ENCODE data around the gene PDE6H. TPM values are rescaled to one million over a fixed set of nuclear protein-coding genes. Genes with fewer than 3 reads are reported as not detected.

Gene PDE6H
- total and polyA plus RNA-seq, 4 donors = not detected

DNA sequence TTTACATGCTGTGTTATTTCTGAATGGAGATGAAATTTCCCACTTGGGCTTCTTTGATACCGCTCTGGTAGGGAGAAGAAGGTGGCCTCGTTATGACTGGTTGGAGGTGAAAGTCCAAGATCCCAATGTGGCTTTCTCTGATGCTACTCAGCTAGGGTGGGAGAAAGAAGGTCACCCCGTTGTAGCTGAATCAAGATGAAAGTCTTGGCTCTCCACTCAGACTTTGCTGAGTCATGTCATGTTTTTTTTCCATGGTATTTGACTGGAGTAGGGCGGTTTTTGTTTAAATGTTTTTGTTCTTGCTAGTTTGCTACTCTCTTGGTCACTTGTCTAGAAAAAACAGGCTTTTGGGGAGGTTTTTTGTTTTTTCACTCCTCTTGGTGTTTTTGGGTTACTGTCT is 2.4 kb upstream of the PDE6H start:
- no peak overlapping the region for H3K27ac ChIP-seq (ENCODE audit: low read depth in 1 of 2, low read length in 2 of 2)
- H3K4me3 ChIP-seq (ENCODE audit: low read depth in 1 of 3, low read length in 3 of 3) = no peak overlapping the region
- no peaks in the 10 kb centered on the region for H3K36me3 ChIP-seq (ENCODE audit: control insufficient read depth in 4 of 4, insufficient read depth in 3 of 4, low read depth in 1 of 4, low read length in 3 of 4)
- no peak overlapping the region for H3K9ac ChIP-seq (ENCODE audit: low read depth in 1 of 2, low read length in 2 of 2)
- no peaks in the 10 kb centered on the region for H3K9me3 ChIP-seq (ENCODE audit: control insufficient read depth in 4 of 4, low read length in 3 of 4)
- WGBS = 74% methylated on average over 4 of the region's 4 CpGs
- DNase-seq (ENCODE audit: low spot score) = no peak
- no peak for TF ChIP-seq NR2F2 (IDR thresholded peaks at IDR 0.05)
- no peak for TF ChIP-seq JUND (IDR thresholded peaks at IDR 0.05)
- no peak for TF ChIP-seq SP1 (IDR thresholded peaks at IDR 0.05)
- no peak for TF ChIP-seq YY1 (IDR thresholded peaks at IDR 0.05)
- no peak for TF ChIP-seq FOXA1 (IDR thresholded peaks at IDR 0.05)
- no peak for TF ChIP-seq RAD21 (IDR thresholded peaks at IDR 0.05)
- TF ChIP-seq EGR1 (IDR thresholded peaks at IDR 0.05; ENCODE audit: low read depth in 2 of 2) = no peak
- TF ChIP-seq TAF1 (conservative IDR thresholded peaks at IDR 0.05) = no peak
- TF ChIP-seq HNF4G (IDR thresholded peaks at IDR 0.05) = no peak
- TF ChIP-seq, protein P1, sequence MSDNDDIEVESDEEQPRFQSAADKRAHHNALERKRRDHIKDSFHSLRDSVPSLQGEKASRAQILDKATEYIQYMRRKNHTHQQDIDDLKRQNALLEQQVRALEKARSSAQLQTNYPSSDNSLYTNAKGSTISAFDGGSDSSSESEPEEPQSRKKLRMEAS (IDR thresholded peaks at IDR 0.05) = no peak
- TF ChIP-seq, protein P2, sequence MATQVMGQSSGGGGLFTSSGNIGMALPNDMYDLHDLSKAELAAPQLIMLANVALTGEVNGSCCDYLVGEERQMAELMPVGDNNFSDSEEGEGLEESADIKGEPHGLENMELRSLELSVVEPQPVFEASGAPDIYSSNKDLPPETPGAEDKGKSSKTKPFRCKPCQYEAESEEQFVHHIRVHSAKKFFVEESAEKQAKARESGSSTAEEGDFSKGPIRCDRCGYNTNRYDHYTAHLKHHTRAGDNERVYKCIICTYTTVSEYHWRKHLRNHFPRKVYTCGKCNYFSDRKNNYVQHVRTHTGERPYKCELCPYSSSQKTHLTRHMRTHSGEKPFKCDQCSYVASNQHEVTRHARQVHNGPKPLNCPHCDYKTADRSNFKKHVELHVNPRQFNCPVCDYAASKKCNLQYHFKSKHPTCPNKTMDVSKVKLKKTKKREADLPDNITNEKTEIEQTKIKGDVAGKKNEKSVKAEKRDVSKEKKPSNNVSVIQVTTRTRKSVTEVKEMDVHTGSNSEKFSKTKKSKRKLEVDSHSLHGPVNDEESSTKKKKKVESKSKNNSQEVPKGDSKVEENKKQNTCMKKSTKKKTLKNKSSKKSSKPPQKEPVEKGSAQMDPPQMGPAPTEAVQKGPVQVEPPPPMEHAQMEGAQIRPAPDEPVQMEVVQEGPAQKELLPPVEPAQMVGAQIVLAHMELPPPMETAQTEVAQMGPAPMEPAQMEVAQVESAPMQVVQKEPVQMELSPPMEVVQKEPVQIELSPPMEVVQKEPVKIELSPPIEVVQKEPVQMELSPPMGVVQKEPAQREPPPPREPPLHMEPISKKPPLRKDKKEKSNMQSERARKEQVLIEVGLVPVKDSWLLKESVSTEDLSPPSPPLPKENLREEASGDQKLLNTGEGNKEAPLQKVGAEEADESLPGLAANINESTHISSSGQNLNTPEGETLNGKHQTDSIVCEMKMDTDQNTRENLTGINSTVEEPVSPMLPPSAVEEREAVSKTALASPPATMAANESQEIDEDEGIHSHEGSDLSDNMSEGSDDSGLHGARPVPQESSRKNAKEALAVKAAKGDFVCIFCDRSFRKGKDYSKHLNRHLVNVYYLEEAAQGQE (IDR thresholded peaks at IDR 0.05) = no peak
- TF ChIP-seq FOXA2 (IDR thresholded peaks at IDR 0.05) = no peak
- no peak for TF ChIP-seq RXRA (IDR thresholded peaks at IDR 0.05)
- TF ChIP-seq, protein P3, sequence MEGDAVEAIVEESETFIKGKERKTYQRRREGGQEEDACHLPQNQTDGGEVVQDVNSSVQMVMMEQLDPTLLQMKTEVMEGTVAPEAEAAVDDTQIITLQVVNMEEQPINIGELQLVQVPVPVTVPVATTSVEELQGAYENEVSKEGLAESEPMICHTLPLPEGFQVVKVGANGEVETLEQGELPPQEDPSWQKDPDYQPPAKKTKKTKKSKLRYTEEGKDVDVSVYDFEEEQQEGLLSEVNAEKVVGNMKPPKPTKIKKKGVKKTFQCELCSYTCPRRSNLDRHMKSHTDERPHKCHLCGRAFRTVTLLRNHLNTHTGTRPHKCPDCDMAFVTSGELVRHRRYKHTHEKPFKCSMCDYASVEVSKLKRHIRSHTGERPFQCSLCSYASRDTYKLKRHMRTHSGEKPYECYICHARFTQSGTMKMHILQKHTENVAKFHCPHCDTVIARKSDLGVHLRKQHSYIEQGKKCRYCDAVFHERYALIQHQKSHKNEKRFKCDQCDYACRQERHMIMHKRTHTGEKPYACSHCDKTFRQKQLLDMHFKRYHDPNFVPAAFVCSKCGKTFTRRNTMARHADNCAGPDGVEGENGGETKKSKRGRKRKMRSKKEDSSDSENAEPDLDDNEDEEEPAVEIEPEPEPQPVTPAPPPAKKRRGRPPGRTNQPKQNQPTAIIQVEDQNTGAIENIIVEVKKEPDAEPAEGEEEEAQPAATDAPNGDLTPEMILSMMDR (IDR thresholded peaks at IDR 0.05; ENCODE audit: low read depth, low read length, missing input control) = no peak
- no peaks in the 10 kb centered on the region for H3K27me3 ChIP-seq (ENCODE audit: control insufficient read depth in 4 of 4, insufficient read depth in 4 of 4, low read length in 3 of 4)
- H3K4me1 ChIP-seq (ENCODE audit: control insufficient read depth in 4 of 4, insufficient read depth in 4 of 4, low read length in 3 of 4) = no peaks in the 10 kb centered on the region

DNA sequence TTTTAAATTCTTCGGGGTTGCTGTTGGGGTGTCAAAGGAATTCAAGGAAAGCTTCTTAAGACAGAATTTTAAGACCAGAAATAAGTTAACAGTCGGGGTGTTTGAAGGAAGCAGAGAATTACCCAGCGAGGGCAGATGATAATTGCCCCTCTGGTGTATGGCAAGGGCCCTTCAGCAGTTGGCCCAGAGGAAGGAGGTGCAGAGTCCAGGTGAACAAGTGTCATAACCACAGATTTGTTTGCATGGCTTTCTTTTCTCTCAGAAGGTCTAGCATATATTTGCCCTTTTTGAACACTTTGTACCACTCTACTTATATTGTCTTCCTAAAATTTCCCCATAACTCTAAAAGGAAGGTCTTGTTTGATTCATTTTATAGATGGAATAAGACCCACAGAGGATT is 1.8 kb downstream of the PDE6H start:
- no peak for DNase-seq (ENCODE audit: low spot score)
- no peak overlapping the region for H3K4me3 ChIP-seq (ENCODE audit: low read depth in 1 of 3, low read length in 3 of 3)
- H3K4me1 ChIP-seq (ENCODE audit: control insufficient read depth in 4 of 4, insufficient read depth in 4 of 4, low read length in 3 of 4) = no peaks in the 10 kb centered on the region
- no peaks in the 10 kb centered on the region for H3K27me3 ChIP-seq (ENCODE audit: control insufficient read depth in 4 of 4, insufficient read depth in 4 of 4, low read length in 3 of 4)
- WGBS = 87% methylated on average over 3 of the region's 3 CpGs
- no peak overlapping the region for H3K27ac ChIP-seq (ENCODE audit: low read depth in 1 of 2, low read length in 2 of 2)
- no peak overlapping the region for H3K9ac ChIP-seq (ENCODE audit: low read depth in 1 of 2, low read length in 2 of 2)
- no peaks in the 10 kb centered on the region for H3K36me3 ChIP-seq (ENCODE audit: control insufficient read depth in 4 of 4, insufficient read depth in 3 of 4, low read depth in 1 of 4, low read length in 3 of 4)
- H3K9me3 ChIP-seq (ENCODE audit: control insufficient read depth in 4 of 4, low read length in 3 of 4) = no peaks in the 10 kb centered on the region
- TF ChIP-seq, protein P2 (IDR thresholded peaks at IDR 0.05) = no peak
- no peak for TF ChIP-seq EGR1 (IDR thresholded peaks at IDR 0.05; ENCODE audit: low read depth in 2 of 2)
- TF ChIP-seq RAD21 (IDR thresholded peaks at IDR 0.05) = no peak
- no peak for TF ChIP-seq SP1 (IDR thresholded peaks at IDR 0.05)
- TF ChIP-seq, protein P4, sequence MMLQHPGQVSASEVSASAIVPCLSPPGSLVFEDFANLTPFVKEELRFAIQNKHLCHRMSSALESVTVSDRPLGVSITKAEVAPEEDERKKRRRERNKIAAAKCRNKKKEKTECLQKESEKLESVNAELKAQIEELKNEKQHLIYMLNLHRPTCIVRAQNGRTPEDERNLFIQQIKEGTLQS (IDR thresholded peaks at IDR 0.05) = no peak
- TF ChIP-seq HNF4A (conservative IDR thresholded peaks at IDR 0.05) = no peak
- TF ChIP-seq YY1 (IDR thresholded peaks at IDR 0.05) = no peak
- TF ChIP-seq HNF4G (IDR thresholded peaks at IDR 0.05) = no peak
- TF ChIP-seq, protein P3 (IDR thresholded peaks at IDR 0.05; ENCODE audit: low read depth, low read length, missing input control) = no peak
- TF ChIP-seq RXRA (IDR thresholded peaks at IDR 0.05) = no peak
- TF ChIP-seq FOXA1 (IDR thresholded peaks at IDR 0.05) = no peak
- TF ChIP-seq, protein P5, sequence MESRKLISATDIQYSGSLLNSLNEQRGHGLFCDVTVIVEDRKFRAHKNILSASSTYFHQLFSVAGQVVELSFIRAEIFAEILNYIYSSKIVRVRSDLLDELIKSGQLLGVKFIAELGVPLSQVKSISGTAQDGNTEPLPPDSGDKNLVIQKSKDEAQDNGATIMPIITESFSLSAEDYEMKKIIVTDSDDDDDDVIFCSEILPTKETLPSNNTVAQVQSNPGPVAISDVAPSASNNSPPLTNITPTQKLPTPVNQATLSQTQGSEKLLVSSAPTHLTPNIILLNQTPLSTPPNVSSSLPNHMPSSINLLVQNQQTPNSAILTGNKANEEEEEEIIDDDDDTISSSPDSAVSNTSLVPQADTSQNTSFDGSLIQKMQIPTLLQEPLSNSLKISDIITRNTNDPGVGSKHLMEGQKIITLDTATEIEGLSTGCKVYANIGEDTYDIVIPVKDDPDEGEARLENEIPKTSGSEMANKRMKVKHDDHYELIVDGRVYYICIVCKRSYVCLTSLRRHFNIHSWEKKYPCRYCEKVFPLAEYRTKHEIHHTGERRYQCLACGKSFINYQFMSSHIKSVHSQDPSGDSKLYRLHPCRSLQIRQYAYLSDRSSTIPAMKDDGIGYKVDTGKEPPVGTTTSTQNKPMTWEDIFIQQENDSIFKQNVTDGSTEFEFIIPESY (IDR thresholded peaks at IDR 0.05) = no peak
- TF ChIP-seq, protein P1 (IDR thresholded peaks at IDR 0.05) = no peak
- no peak for TF ChIP-seq FOXA2 (IDR thresholded peaks at IDR 0.05)
- TF ChIP-seq GABPA (IDR thresholded peaks at IDR 0.05 in 1 of 2, conservative IDR thresholded peaks at IDR 0.05 in 1 of 2) = no peak

All from liver (tissue), 9 donors.